Activated gamma-delta T cell (primary cell): Measurements from ENCODE around the gene PEDS1.
"Not testable (repeated sequence)": the region's sequence is repeated elsewhere in the genome, so short reads cannot be mapped to it uniquely, and the experiment has no call there.

Experiments
- DNase-seq: peaks from one replicate; lab custom pipeline; 2025; lab: John Stamatoyannopoulos, UW

PEDS1 gene

DNA sequence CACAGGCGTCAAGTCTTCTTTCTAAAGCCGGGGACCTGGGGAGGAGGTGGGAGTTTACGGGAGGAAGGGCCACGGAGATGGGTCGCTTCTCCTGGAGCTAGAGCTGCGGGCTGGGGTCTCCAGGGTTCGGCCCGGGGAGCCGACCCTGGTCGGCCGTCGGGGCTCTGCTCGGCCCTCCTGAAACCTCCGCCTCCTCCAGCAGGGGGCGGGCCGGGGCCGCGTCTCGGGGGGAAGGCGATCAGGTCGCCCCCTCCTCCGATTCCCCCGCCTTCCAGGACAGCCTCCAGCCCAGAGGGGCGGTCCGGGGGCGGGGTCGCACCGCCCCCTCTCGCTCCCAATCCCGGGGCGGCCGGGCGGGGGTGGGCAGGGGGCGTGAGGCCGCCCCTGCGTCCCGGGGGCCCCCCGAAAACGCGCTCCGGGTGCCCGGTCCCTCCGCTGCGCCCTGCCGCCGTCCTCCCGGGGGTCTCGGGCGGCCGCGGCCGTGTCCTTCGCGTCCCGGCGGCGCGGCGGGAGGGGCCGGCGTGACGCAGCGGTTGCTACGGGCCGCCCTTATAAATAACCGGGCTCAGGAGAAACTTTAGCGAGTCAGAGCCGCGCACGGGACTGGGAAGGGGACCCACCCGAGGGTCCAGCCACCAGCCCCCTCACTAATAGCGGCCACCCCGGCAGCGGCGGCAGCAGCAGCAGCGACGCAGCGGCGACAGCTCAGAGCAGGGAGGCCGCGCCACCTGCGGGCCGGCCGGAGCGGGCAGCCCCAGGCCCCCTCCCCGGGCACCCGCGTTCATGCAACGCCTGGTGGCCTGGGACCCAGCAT, 36.9 kb upstream of the PEDS1 start, which contains the start of gene CEBPB:
TSS of gene CEBPB (plus strand) at position 580 of the 814 bp plus-strand sequence. CDS start at position 784, 204 bp downstream.
- peak; percentile 65 for DNase-seq

- DNase-seq = no peak
These were observed 36.2 kb upstream of the PEDS1 start for GRCh38 chr20:50189681-50190250.

- DNase-seq = no peak
These were observed 35.6 kb upstream of the PEDS1 start for GRCh38 chr20:50188879-50189680.

DNA sequence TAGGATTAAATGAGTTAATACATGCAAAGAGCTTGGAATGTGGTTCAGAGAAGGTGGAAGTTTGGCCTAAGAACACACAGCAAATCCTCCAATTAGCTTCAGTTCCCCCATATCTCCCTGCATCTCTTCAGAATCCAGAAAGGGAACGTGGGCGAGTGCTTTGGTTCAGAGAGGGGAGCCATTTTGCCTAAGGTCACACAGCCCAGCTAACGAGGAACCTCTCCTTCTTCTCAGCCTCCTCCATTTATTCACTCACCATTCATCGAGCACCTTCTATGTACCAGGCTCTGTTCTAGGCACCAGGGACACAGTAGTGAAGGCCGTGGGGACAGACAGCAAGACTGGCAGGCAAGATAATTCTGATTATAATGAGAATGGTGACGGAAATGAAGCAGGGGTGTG, 34.8 kb upstream of the PEDS1 start:
- DNase-seq = no peak

DNA sequence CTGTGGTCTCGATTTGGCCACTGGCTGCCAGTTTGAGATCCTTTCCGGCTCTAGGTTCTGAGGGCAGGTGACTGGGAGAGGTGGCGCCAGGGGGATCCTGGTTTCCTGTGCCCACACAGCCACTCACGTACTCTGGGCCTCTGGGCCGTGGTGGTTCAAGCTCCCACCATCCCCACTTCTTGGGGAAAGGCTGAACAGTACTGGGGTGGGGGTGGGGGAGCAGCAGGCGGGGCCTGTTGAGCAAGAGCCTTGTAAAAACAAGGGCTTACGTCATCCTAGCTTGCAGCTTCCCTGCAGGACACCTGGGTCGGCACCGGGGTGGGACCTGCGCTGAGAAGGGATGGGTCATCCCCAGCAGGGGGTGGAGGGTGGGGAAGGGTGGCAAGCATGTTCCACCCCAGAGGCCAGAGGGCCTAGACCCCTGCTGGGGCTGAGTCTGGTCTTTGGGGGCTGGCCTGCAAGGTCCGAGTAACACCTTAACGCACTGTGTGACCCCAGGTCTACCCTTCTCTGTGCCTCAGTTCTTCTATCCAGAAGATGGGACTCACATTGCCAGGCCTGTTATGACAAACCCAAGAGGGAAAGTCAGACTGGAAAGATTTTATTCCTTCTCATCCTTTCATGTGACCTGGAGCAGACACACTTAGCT, 34.0 kb upstream of the PEDS1 start:
- DNase-seq = no peak

- DNase-seq = no peak
These were observed 33.5 kb upstream of the PEDS1 start for GRCh38 chr20:50186987-50187402.

DNA sequence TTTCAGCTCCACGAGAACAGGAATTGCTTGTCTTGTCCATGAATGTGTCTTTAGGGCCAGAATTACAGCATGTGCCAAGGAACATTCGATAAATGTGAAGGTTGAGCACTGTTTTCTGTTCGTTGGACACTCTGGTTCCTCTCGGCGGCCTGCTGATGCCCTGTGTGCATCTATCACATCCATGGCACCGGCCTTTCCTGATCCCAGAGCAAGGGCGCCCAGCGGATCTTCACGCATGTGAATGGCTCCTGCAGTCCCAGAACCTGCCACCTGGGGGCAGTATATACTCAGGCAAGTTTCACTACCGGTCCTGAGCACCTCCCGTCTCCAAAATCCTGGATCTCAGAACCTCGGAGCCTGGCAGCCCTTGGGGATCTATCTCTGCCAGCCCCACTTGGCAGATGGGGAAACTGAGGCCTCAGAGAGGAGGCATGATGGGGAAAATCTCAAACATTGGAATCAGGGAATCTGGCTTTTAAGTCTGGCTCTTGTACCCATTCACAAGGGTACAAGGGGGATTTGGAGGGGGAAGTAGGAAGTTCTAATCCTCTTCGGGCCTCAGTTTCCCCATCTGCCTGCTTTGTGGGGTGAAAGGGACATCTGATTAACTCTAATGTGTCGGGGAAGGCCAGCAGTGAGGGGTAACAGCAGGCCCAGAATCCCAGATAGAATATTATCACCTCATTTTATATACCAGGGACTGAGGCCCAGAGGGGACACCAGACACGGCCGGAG, 32.8 kb upstream of the PEDS1 start:
- no peak for DNase-seq

DNA sequence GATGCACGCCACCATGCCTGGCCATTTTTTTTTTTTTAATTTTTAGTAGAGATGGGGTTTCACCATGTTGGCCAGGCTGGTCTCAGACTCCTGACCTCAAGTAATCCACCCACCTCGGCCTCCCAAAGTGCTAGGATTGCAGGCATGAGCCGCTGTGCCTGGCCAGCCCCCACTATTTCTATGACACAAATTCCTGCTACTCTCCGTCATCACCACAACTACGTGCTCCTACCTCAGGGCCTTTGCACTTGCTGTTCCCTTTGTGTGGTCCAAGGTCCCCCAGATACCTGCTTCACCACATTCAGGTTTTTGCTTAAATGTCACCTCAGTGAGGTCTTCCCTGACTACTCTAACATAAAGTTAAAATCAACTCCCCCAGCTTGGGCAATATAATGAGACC, 31.9 kb upstream of the PEDS1 start:
- DNase-seq = no peak

DNA sequence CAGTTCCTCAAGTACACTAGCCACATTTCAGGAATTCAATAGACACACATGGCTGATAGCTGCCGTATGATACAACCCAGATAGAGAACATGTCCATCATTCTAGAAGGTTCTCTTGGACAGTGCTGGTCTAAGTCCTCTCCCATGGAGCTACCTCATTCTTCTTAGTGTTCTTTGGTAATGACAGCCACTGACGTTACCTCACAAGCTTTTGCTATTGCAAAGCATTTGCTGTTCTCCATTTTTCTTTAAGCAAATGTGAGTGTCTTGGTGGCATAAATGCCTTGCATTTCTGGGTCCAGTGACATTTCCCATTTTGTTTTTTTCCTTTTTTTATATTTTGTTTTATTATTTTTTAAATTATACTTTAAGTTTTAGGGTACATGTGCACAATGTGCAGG, 28.8 kb upstream of the PEDS1 start:
- DNase-seq = no peak

- DNase-seq = no peak
These were observed 27.8 kb upstream of the PEDS1 start for GRCh38 chr20:50181344-50181743.

DNA sequence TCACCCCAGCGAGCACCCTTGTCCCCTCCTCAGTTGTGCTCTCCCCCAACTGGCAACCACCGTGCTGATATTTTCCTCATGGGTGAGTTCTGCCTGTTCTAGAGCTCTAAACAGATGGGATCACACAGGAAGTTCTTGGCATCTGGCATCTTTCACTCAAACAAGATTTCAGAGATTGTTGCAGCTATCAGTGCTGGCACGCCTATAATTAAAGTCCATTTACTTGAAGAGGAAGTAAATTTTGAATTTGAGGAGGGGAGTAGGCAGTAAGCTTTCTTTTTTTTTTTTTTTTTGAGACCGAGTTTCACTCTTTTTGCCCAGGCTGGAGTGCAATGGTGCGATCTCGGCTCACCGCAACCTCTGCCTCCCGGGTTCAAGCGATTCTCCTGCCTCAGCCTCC, 25.1 kb upstream of the PEDS1 start:
- DNase-seq = not testable (repeated sequence)

GRCh38 chr20:50175938-50176933, 22.7 kb upstream of the PEDS1 start:
- DNase-seq = no peak

- DNase-seq = no peak
These were observed 20.9 kb upstream of the PEDS1 start for GRCh38 chr20:50174456-50174855.

DNA sequence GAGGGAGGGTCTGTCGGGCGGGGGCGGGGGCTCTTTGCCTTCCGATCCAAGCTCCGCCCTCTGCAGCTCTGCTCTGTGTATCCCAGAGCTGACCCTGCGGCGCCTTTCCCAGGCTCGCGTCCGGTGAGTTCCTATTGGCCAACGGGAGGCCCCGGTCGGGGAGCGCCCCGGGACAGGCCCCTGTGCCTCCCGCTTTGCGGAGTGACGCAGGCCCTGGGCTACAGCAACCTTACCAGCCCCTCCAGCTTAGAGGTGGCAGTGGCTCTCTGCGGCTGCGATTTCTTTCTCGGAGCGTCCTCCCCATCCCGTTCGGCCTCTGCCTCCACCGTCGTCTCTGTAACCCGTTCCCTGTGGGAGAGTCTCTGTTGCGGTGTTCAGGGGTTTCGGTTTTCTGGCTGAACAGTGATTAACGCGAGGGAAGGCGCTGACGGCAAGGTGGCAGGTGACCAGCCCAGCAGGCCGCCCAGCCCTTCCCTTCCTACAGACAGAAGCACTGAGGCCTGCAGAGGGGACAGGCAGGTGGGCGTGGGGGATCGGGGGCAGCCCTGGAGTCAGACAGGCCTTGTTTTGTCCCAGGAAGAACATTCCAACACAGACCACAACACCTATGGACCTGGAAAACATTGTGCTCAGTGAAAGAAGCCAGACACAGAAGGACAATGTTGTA, 19.0 kb upstream of the PEDS1 start:
- DNase-seq = no peak

DNA sequence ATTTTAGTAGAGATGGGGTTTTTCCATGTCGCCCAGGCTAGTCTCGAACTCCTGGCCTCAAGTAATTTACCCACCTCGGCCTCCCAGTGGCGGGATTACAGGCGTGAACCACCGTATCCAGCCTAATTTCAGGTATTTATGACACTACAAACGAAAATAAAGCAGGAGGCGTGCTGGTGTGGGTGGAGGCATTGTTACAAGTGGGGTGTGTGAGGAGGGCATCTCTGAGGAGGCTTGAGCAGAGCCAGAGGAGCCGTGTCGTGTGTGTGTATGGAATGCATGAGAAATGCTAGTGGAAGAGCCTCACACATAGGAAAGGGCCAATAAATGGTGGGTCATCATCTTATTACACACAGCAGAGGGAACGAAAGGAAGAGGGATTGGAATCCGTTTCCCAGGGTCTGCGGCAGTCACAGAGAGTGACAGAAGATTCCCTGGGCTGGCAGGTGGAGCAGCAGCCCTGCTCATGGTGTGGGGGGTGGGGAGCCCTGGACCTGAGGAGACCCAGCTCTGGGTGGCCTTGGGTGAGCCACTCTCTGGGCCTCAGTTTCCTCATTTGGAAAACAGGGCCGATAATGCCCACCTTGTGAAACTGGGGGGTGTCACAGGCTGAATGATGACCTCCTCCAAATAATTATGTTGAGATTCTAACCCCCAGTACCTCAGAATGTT, 17.2 kb upstream of the PEDS1 start:
- no peak for DNase-seq

DNA sequence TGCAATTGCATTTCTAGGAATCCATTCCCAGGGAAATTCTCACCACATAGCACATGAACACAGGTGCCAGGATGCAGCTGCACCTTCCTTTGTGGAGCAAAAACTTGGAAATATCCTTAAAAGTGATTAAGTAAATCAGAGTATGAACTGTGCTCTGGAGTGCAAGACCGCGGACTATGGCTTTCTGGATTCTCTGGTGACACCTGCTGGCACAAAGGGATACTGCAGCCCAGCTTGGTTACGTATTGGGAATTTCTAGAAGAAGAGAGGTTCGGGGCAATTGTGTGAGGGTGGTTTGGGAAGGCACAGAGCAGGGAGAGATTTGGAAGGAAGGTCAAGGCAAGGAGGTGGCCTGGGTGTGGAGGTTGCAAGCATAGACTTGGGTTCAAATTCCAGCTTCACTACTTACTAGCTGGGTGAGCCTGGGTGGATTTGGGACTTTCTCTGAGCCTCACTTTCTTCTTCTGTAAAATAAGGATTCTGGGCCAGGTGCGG, 15.9 kb upstream of the PEDS1 start:
- no peak for DNase-seq

GRCh38 chr20:50165684-50166554, 12.4 kb upstream of the PEDS1 start:
- DNase-seq = no peak
